Activated T-helper 17 cell treated with anti-CD3 and anti-CD28 coated beads, Interleukin-2, amount 50 U/mL, for 72 hours (primary cell): Measurements from ENCODE around the gene SMCO2. TPM values are rescaled to one million over a fixed set of nuclear protein-coding genes. Genes with fewer than 3 reads are reported as not detected.

Source experiments
- ATAC-seq: fragments of 150-1000 bp; cut with Tn5 transposase; replicated peaks from 2 replicates; pipeline ENCODE4 v1.10.0; 2021; ENCODE audit warnings: mild to moderate bottlenecking, moderate library complexity
- H3K27ac Mint-ChIP-seq: one replicate; pipeline ENCODE4 v1.8.0; 2022; ENCODE audit warnings: mixed read lengths
- H3K27me3 Mint-ChIP-seq: one replicate; pipeline ENCODE4 v1.8.0; 2022; ENCODE audit warnings: mixed read lengths
- H3K36me3 Mint-ChIP-seq: one replicate; pipeline ENCODE4 v1.8.0; 2022; ENCODE audit warnings: low read depth, mild to moderate bottlenecking, mixed read lengths
- H3K4me1 Mint-ChIP-seq: one replicate; pipeline ENCODE4 v1.8.0; 2022; ENCODE audit warnings: mixed read lengths
- H3K4me3 Mint-ChIP-seq: one replicate; pipeline ENCODE4 v1.8.0; 2022; ENCODE audit warnings: mild to moderate bottlenecking, mixed read lengths
- H3K9me3 Mint-ChIP-seq: one replicate; pipeline ENCODE4 v1.8.0; 2022; ENCODE audit warnings: mixed read lengths
- total RNA-seq, 2 donors: library from RNA; stranded (reverse); gene quantifications; one replicate each; pipeline ENCODE4 v1.2.3, GENCODE V29; 2022

Gene SMCO2
- total RNA-seq, 2 donors from 2014 or later = 0.41 TPM; not detected in 1

DNA sequence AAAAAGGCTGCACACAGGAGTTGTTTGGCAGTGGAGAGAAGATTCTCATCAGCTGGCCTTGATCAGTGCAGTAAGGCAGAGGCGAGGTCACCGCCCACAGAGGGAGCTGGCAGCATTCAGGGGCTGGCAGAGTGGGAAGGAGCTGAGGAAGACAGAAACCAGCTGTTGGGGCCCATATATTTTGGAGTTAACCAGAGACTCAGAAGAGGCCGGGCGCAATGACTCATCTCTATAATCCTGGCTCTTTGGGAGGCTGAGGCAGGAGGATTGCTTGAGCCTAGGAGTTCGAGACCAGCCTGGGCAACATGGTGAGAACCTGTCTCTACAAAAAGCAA, 17.7 kb downstream of the SMCO2 start:
- Mint-ChIP-seq H3K27ac (peak overlapping the region; percentile 65), H3K4me1 (peaks cover 35% of the 10 kb centered on the region), H3K4me3 (peak overlapping the region; percentile 43), H3K27me3 (peaks cover 14% of the 10 kb centered on the region), H3K9me3 (peaks cover 4% of the 10 kb centered on the region), H3K36me3 (no peaks in the 10 kb centered on the region)
- no peak for ATAC-seq

- ATAC-seq = no peak
Observed at GRCh38 chr12:27467641-27468040, 21.1 kb downstream of the SMCO2 start.

GRCh38 chr12:27468241-27468640, 21.7 kb downstream of the SMCO2 start:
- Mint-ChIP-seq H3K27ac (no peak overlapping the region), H3K4me3 (no peak overlapping the region), H3K4me1 (peaks cover 9% of the 10 kb centered on the region), H3K36me3 (no peaks in the 10 kb centered on the region), H3K9me3 (peaks cover 4% of the 10 kb centered on the region), H3K27me3 (peaks cover 14% of the 10 kb centered on the region)
- ATAC-seq = no peak

More at GRCh38 chr12:27467641-27468040, 21.1 kb downstream of the SMCO2 start:
- H3K9me3 Mint-ChIP-seq = peaks cover 4% of the 10 kb centered on the region
- peaks cover 14% of the 10 kb centered on the region for H3K27me3 Mint-ChIP-seq
- peaks cover 9% of the 10 kb centered on the region for H3K4me1 Mint-ChIP-seq
- H3K36me3 Mint-ChIP-seq = no peaks in the 10 kb centered on the region
- H3K27ac Mint-ChIP-seq = no peak overlapping the region
- H3K4me3 Mint-ChIP-seq = no peak overlapping the region

GRCh38 chr12:27469176-27469736, 22.7 kb downstream of the SMCO2 start:
- Mint-ChIP-seq H3K27ac (no peak overlapping the region), H3K36me3 (no peaks in the 10 kb centered on the region), H3K4me3 (no peak overlapping the region), H3K27me3 (peaks cover 6% of the 10 kb centered on the region), H3K4me1 (peaks cover under 1% of the 10 kb centered on the region), H3K9me3 (no peaks in the 10 kb centered on the region)
- ATAC-seq = no peak

GRCh38 chr12:27472604-27473003, 26.1 kb downstream of the SMCO2 start:
- Mint-ChIP-seq H3K4me3 (no peak overlapping the region), H3K27ac (no peak overlapping the region)

DNA sequence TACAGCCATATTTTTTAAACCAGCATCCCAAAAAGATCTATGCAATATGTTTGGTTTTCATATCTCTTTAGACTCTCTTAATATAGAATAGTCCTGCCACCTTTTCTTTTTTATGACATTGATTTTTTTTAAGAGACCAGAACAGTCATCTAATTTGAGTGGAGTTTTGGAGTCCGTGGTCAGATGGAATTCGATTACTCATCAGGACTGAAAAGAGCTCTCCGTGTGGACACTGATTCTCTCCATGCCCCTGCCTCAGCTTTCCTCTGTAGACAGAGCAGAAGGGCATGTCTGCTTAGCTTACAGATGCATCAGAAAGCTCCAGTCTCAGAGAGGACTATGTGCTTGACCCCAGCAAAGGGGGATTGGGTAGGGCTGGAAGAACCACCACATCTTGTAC, 27.8 kb downstream of the SMCO2 start:
- Mint-ChIP-seq H3K27ac (no peak overlapping the region), H3K36me3 (no peaks in the 10 kb centered on the region), H3K4me3 (no peak overlapping the region), H3K4me1 (no peaks in the 10 kb centered on the region), H3K9me3 (peaks cover 24% of the 10 kb centered on the region), H3K27me3 (no peaks in the 10 kb centered on the region)
- ATAC-seq = no peak

More at GRCh38 chr12:27472604-27473003, 26.1 kb downstream of the SMCO2 start:
- Mint-ChIP-seq H3K36me3 (no peaks in the 10 kb centered on the region), H3K4me1 (no peaks in the 10 kb centered on the region), H3K9me3 (peaks cover 19% of the 10 kb centered on the region), H3K27me3 (no peaks in the 10 kb centered on the region)
- no peak for ATAC-seq

- H3K36me3 Mint-ChIP-seq = no peaks in the 10 kb centered on the region
- H3K27ac Mint-ChIP-seq = no peak overlapping the region
- ATAC-seq = no peak
- H3K9me3 Mint-ChIP-seq = peaks cover 33% of the 10 kb centered on the region
- H3K4me3 Mint-ChIP-seq = no peak overlapping the region
- H3K27me3 Mint-ChIP-seq = no peaks in the 10 kb centered on the region
- H3K4me1 Mint-ChIP-seq = no peaks in the 10 kb centered on the region
Observed at GRCh38 chr12:27477049-27477448, 30.5 kb downstream of the SMCO2 start.

DNA sequence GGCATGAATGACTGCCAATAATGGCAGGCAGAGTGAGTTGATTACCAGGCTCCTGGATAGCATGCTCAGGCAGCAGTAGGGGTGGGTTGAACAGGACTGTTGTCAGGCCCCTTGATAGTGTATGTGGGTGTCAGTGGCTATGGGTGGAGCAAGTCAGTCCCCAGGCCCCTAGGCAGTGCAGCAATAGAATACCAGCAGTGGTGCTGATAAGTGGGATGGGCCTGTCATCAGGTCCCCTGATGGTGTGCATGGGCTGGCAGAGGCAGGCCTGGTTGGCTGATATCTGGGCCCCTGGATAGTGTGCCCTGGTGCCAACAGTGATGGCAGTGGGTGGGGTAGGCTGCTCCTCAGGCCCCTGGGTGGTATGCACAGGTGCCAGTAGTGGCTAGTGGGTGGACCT, 32.4 kb downstream of the SMCO2 start:
- Mint-ChIP-seq H3K27me3 (no peaks in the 10 kb centered on the region), H3K9me3 (peaks cover 33% of the 10 kb centered on the region), H3K4me1 (no peaks in the 10 kb centered on the region), H3K36me3 (no peaks in the 10 kb centered on the region), H3K27ac (no peak overlapping the region), H3K4me3 (no peak overlapping the region)
- no peak for ATAC-seq

- no peaks in the 10 kb centered on the region for H3K36me3 Mint-ChIP-seq
- no peak for ATAC-seq
- H3K9me3 Mint-ChIP-seq = peaks cover 33% of the 10 kb centered on the region
- H3K4me1 Mint-ChIP-seq = no peaks in the 10 kb centered on the region
- no peak overlapping the region for H3K4me3 Mint-ChIP-seq
- H3K27me3 Mint-ChIP-seq = no peaks in the 10 kb centered on the region
- no peak overlapping the region for H3K27ac Mint-ChIP-seq
Observed at GRCh38 chr12:27480016-27480415, 33.5 kb downstream of the SMCO2 start.

- ATAC-seq = no peak
- H3K4me3 Mint-ChIP-seq = no peak overlapping the region
- peaks cover 11% of the 10 kb centered on the region for H3K27me3 Mint-ChIP-seq
- H3K27ac Mint-ChIP-seq = no peak overlapping the region
- no peaks in the 10 kb centered on the region for H3K36me3 Mint-ChIP-seq
- no peaks in the 10 kb centered on the region for H3K9me3 Mint-ChIP-seq
- H3K4me1 Mint-ChIP-seq = no peaks in the 10 kb centered on the region
Observed at GRCh38 chr12:27486961-27487360, 40.4 kb downstream of the SMCO2 start.

- Mint-ChIP-seq H3K4me3 (no peak overlapping the region), H3K4me1 (no peaks in the 10 kb centered on the region), H3K27ac (no peak overlapping the region), H3K36me3 (no peaks in the 10 kb centered on the region), H3K9me3 (no peaks in the 10 kb centered on the region), H3K27me3 (peaks cover 19% of the 10 kb centered on the region)
- no peak for ATAC-seq
Observed at GRCh38 chr12:27488479-27488878, 41.9 kb downstream of the SMCO2 start.

GRCh38 chr12:27491226-27491625, 44.7 kb downstream of the SMCO2 start:
- Mint-ChIP-seq H3K4me3 (no peak overlapping the region), H3K27me3 (peaks cover 23% of the 10 kb centered on the region), H3K9me3 (no peaks in the 10 kb centered on the region), H3K27ac (no peak overlapping the region), H3K36me3 (no peaks in the 10 kb centered on the region), H3K4me1 (no peaks in the 10 kb centered on the region)
- no peak for ATAC-seq

- ATAC-seq = no peak
- Mint-ChIP-seq H3K27me3 (peaks cover 28% of the 10 kb centered on the region), H3K9me3 (no peaks in the 10 kb centered on the region), H3K27ac (no peak overlapping the region), H3K4me3 (no peak overlapping the region), H3K4me1 (peaks cover 8% of the 10 kb centered on the region), H3K36me3 (no peaks in the 10 kb centered on the region)
Observed at GRCh38 chr12:27493260-27493940, 46.9 kb downstream of the SMCO2 start.

DNA sequence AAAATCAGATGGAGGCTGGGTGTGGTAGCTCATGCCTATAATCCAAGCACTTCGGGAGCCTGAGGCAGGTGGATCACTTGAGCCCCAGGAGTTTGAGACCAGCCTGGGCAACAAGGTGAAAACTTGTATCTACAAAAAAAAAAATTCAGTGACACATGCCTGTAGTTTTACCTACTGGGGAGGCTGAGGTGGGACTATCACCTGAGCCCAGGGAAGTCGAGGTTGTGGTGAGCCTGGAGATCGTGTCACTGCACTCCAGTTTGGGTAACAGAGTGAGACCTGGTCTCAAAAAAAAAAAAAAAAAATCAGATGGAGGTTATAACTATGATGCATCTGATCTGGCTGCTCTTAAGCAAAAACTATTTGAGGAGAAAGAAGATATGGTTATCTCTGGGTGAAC, 50.9 kb downstream of the SMCO2 start:
- Mint-ChIP-seq H3K9me3 (no peaks in the 10 kb centered on the region), H3K36me3 (no peaks in the 10 kb centered on the region), H3K27me3 (peaks cover 20% of the 10 kb centered on the region), H3K27ac (no peak overlapping the region), H3K4me3 (no peak overlapping the region), H3K4me1 (peaks cover 9% of the 10 kb centered on the region)
- ATAC-seq = no peak

DNA sequence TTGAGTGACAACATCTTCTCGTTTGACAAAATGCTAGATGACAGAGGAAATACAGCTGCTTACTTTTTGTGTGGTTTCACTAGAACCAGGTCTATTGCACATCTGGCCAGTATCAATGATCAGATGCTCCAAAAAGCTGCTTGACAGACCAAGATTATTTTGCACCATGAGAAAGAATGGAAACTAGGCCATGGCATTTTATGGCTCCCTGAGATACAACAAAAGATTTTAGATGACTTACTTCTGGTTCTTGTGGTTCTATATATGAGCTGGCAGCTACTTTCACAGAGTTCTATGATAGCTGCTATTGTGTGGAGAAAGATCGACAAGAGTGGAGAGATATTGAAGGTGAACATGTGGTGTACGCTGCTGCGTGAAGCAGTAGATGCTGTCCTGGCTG, 51.6 kb downstream of the SMCO2 start:
- Mint-ChIP-seq H3K36me3 (no peaks in the 10 kb centered on the region), H3K4me1 (peaks cover 9% of the 10 kb centered on the region), H3K9me3 (no peaks in the 10 kb centered on the region), H3K27ac (peak overlapping the region; percentile 38), H3K27me3 (peaks cover 19% of the 10 kb centered on the region), H3K4me3 (peak overlapping the region; percentile 36)
- peak; percentile 90 for ATAC-seq
